ENCODE results near the gene ATXN1.

DNA sequence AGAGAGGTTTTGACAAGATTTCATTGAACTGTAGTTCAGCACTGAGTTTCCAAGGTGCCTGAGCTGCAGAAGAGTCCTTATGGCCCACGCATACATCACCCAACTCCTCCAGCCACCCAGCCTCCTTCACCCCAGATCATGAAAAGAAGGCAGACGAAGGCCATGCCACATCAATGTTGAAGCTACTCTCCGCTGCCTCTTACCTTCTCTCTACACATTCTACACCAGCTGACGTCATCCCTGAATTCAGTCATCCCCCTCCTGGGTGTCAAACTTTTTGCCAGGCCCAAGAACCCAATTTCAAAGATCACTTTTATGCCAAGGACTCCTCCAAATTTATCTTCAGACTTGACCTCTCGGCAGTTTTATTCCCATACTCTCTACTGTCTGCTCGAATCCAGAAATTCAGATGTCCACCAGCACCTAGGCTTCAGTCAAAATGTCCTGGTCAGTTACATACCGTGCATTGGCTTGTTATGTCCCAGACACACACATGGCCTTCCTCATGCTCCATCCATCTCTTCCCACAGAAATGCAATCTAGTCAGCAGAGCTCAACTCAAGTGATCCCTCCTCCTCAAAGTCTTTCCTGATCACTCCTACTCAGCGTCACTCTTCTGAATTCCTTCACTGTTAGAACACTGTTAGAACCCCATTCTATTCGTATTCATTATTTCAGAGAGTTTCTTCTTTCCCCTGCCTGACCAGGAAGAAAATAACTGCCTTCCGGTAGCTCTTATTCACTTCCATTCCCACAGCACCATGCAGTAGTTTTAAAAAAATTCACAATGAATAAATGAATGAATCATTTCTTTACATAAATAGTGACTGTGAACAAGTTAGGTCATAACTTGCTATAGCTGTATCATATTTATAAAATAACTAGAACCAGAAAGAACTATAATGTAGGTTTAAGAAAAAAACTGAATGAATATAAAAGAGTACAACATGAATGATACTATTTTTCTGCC is 11.5 kb downstream of the ATXN1 start:
- TF ChIP-seq, protein P1, sequence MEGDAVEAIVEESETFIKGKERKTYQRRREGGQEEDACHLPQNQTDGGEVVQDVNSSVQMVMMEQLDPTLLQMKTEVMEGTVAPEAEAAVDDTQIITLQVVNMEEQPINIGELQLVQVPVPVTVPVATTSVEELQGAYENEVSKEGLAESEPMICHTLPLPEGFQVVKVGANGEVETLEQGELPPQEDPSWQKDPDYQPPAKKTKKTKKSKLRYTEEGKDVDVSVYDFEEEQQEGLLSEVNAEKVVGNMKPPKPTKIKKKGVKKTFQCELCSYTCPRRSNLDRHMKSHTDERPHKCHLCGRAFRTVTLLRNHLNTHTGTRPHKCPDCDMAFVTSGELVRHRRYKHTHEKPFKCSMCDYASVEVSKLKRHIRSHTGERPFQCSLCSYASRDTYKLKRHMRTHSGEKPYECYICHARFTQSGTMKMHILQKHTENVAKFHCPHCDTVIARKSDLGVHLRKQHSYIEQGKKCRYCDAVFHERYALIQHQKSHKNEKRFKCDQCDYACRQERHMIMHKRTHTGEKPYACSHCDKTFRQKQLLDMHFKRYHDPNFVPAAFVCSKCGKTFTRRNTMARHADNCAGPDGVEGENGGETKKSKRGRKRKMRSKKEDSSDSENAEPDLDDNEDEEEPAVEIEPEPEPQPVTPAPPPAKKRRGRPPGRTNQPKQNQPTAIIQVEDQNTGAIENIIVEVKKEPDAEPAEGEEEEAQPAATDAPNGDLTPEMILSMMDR (IDR thresholded peaks at IDR 0.05), result no peak
- TF ChIP-seq EP300 (IDR thresholded peaks at IDR 0.05) (no peak), POLR2A (IDR thresholded peaks at IDR 0.05; ENCODE audit: low read length) (no peak), CHD4 (IDR thresholded peaks at IDR 0.05; ENCODE audit: borderline replicate concordance) (no peak), MAFK (IDR thresholded peaks at IDR 0.05; ENCODE audit: partially characterized antibody) (no peak)
- TF ChIP-seq, protein P2, sequence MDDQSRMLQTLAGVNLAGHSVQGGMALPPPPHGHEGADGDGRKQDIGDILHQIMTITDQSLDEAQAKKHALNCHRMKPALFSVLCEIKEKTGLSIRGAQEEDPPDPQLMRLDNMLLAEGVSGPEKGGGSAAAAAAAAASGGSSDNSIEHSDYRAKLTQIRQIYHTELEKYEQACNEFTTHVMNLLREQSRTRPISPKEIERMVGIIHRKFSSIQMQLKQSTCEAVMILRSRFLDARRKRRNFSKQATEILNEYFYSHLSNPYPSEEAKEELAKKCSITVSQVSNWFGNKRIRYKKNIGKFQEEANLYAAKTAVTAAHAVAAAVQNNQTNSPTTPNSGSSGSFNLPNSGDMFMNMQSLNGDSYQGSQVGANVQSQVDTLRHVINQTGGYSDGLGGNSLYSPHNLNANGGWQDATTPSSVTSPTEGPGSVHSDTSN (IDR thresholded peaks at IDR 0.05), result no peak
